RWPE2 (cell line): ENCODE data around the gene SART3.
A peak's percentile ranks its signal among the peaks of the same experiment; 100 is the strongest.

Source experiments
- ATAC-seq: fragments of 200-7000 bp; cut with Tn5 transposase; 3 replicates; pipeline ENCODE4 v1.9.1; 2021; ENCODE audit warnings: low read depth
- DNase-seq: peaks from one replicate; pipeline ENCODE4 v3.0.0-alpha.2; 2020; ENCODE audit warnings: low spot score
- H3K27ac ChIP-seq: fragments of 450-650 bp; 2 replicates; pipeline ENCODE4 v1.5.1; 2017; ENCODE audit warnings: mild to moderate bottlenecking; ENCODE audit not compliant: poor library complexity, severe bottlenecking
- H3K27me3 ChIP-seq: fragments of 250-450 bp; sonication (Bioruptor Pico); 2 replicates; pipeline ENCODE4 v1.5.1; 2021; ENCODE audit warnings: mild to moderate bottlenecking, moderate library complexity; ENCODE audit not compliant: insufficient read depth, poor library complexity, severe bottlenecking
- H3K36me3 ChIP-seq: fragments of 250-450 bp; sonication (Bioruptor Pico); 2 replicates; pipeline ENCODE4 v1.5.1; 2020; ENCODE audit warnings: low read depth, mild to moderate bottlenecking, moderate library complexity
- H3K4me1 ChIP-seq: fragments of 250-450 bp; sonication (Bioruptor Pico); 2 replicates; pipeline ENCODE4 v1.5.1; 2021; ENCODE audit warnings: mild to moderate bottlenecking, moderate library complexity; ENCODE audit not compliant: insufficient read depth, poor library complexity, severe bottlenecking
- H3K4me3 ChIP-seq: fragments of 250-450 bp; sonication (Bioruptor Pico); 2 replicates; pipeline ENCODE4 v1.5.1; 2021; ENCODE audit warnings: mild to moderate bottlenecking, moderate library complexity; ENCODE audit not compliant: severe bottlenecking
- H3K9me3 ChIP-seq: fragments of 250-450 bp; sonication (Bioruptor Pico); 2 replicates; pipeline ENCODE4 v1.5.1; 2021; ENCODE audit warnings: mild to moderate bottlenecking, moderate library complexity; ENCODE audit not compliant: severe bottlenecking
- CTCF ChIP-seq: fragments of 450-650 bp; IDR thresholded peaks from one replicate; pipeline ENCODE4 v1.5.1; 2017; ENCODE audit warnings: mild to moderate bottlenecking, moderate library complexity; ENCODE audit not compliant: poor library complexity, severe bottlenecking

The SART3 gene

DNA sequence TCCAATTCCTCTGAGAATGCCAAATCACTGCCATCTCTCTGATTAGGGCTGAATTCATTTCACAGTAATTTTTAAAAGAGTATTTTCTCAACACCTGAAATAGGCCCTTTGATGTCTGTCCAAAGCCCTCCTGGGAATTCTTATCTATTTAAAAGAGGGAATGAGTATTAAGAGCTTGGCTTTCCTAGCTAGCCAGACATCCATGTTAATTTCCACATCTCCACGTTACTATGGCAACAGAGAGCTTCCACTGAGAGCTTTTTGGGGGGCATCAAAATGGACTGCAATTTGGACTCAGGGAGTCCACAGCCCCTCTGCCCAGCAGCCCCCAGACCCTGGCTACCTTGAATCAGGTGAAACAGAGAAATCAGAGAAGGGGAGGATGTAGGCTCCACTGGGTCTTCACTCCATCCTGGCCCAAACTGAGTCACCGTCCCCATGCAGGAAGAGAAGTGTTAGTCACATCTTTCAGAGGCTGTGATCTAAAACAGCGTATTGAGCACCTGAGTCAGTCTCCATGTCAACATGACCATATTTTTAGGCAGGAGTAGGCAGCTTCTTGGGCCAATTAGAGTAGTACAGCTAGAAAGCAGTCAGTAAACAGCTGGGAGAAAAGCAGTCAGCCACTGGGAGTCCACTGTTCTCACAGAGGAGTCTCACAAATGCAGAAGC is 52.9 kb downstream of the SART3 start:
- ATAC-seq: peak; percentile 85
- H3K4me3 ChIP-seq: no peak overlapping the region
- no peaks in the 10 kb centered on the region for H3K4me1 ChIP-seq
- no peak overlapping the region for H3K27ac ChIP-seq
- no peaks in the 10 kb centered on the region for H3K9me3 ChIP-seq
- no peaks in the 10 kb centered on the region for H3K27me3 ChIP-seq
- no peak for DNase-seq
- H3K36me3 ChIP-seq: no peaks in the 10 kb centered on the region
- no peak for TF ChIP-seq CTCF

- Histone ChIP-seq H3K27ac (no peak overlapping the region), H3K27me3 (no peaks in the 10 kb centered on the region), H3K36me3 (no peaks in the 10 kb centered on the region), H3K9me3 (no peaks in the 10 kb centered on the region), H3K4me1 (no peaks in the 10 kb centered on the region), H3K4me3 (no peak overlapping the region)
- TF ChIP-seq CTCF: no peak
- DNase-seq (no peak), ATAC-seq (no peak)
Observed at GRCh38 chr12:108505129-108505528, 55.8 kb downstream of the SART3 start.

DNA sequence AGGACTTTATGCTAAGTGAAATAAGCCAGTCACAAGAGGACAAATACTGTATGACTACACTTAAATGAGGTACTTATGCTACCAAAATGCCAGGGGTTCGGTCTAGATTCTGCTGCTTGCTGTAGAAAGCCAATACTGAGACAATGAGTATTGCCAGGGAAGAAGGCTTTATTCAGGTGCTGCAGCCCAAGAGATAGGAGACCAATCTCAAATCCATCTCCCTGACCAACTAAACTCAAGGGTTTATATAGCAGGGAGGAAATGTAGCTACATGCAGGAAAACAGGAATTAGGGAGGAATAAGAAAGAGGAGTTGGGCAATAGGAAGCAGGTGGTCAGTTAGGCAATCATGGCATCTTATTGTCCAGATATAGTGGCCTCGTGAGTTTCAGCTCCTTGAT is 58.1 kb downstream of the SART3 start:
- H3K36me3 ChIP-seq: no peaks in the 10 kb centered on the region
- no peak overlapping the region for H3K27ac ChIP-seq
- H3K4me1 ChIP-seq: no peaks in the 10 kb centered on the region
- ATAC-seq (no peak), DNase-seq (no peak)
- no peak for TF ChIP-seq CTCF
- no peaks in the 10 kb centered on the region for H3K27me3 ChIP-seq
- H3K9me3 ChIP-seq: no peaks in the 10 kb centered on the region
- H3K4me3 ChIP-seq: no peak overlapping the region

- TF ChIP-seq CTCF: no peak
- DNase-seq (no peak), ATAC-seq (no peak)
- H3K36me3 ChIP-seq: no peaks in the 10 kb centered on the region
- H3K27ac ChIP-seq: no peak overlapping the region
- H3K9me3 ChIP-seq: no peaks in the 10 kb centered on the region
- no peaks in the 10 kb centered on the region for H3K4me1 ChIP-seq
- H3K4me3 ChIP-seq: no peak overlapping the region
- H3K27me3 ChIP-seq: no peaks in the 10 kb centered on the region
Observed at GRCh38 chr12:108498136-108498535, 62.8 kb downstream of the SART3 start.

GRCh38 chr12:108495823-108496579 is 65.0 kb downstream of the SART3 start:
- no peak overlapping the region for H3K4me3 ChIP-seq
- H3K27ac ChIP-seq: no peak overlapping the region
- H3K9me3 ChIP-seq: no peaks in the 10 kb centered on the region
- no peak for DNase-seq
- H3K36me3 ChIP-seq: no peaks in the 10 kb centered on the region
- TF ChIP-seq CTCF: no peak
- ATAC-seq: no peak
- no peaks in the 10 kb centered on the region for H3K27me3 ChIP-seq
- H3K4me1 ChIP-seq: no peaks in the 10 kb centered on the region
